GM23338 (cell line): Measurements from ENCODE around the gene MAN1B1. TPM values are rescaled to one million over a fixed set of nuclear protein-coding genes. Genes with fewer than 3 reads are reported as not detected.

Experiments used
- ATAC-seq: fragments of 200-7000 bp; cut with Tn5 transposase; 3 replicates; pipeline ENCODE4 v1.9.1; 2020
- DNase-seq: peaks from one replicate; pipeline ENCODE4 v3.0.0-alpha.2; 2015; ENCODE audit warnings: low spot score
- H2AFZ ChIP-seq: fragments of 200-600 bp; sonication (generic); 2 replicates; pipeline ENCODE4 v1.8.0; 2016; ENCODE audit warnings: antibody characterized with exemption, mild to moderate bottlenecking, moderate library complexity
- H3F3A ChIP-seq: fragments of 200-600 bp; sonication (generic); replicated peaks from 2 replicates; pipeline ENCODE4 v1.8.0; 2017; ENCODE audit warnings: antibody characterized with exemption, mixed run types, low read depth
- H3K27ac ChIP-seq: fragments of 200-600 bp; sonication (generic); 2 replicates; pipeline ENCODE4 v1.6.1; 2016; ENCODE audit warnings: low read depth
- H3K27me3 ChIP-seq: fragments of 200-600 bp; sonication (generic); 2 replicates; pipeline ENCODE4 v1.8.0; 2016; ENCODE audit warnings: mild to moderate bottlenecking, mixed run types, moderate library complexity; ENCODE audit not compliant: insufficient read depth
- H3K36me3 ChIP-seq: fragments of 200-600 bp; sonication (generic); 2 replicates; pipeline ENCODE4 v1.8.0; 2016; ENCODE audit warnings: mild to moderate bottlenecking; ENCODE audit not compliant: insufficient read depth
- H3K4me1 ChIP-seq: fragments of 200-600 bp; sonication (generic); 2 replicates; pipeline ENCODE4 v1.8.0; 2016; ENCODE audit warnings: mild to moderate bottlenecking, moderate library complexity; ENCODE audit not compliant: insufficient read depth
- H3K4me2 ChIP-seq: fragments of 200-600 bp; sonication (generic); 2 replicates; pipeline ENCODE4 v1.7.1; 2017; ENCODE audit warnings: mixed run types
- H3K4me3 ChIP-seq: fragments of 200-600 bp; sonication (generic); 2 replicates; pipeline ENCODE4 v1.6.1; 2016; ENCODE audit warnings: mixed run types
- H3K79me2 ChIP-seq: fragments of 200-600 bp; sonication (generic); replicated peaks from 2 replicates; pipeline ENCODE4 v1.8.0; 2017; ENCODE audit warnings: mild to moderate bottlenecking; ENCODE audit not compliant: insufficient read depth
- H3K9me2 ChIP-seq: fragments of 200-600 bp; sonication (generic); 2 replicates; pipeline ENCODE4 v1.8.0; 2017; ENCODE audit not compliant: insufficient read depth
- H4K20me1 ChIP-seq: fragments of 200-600 bp; sonication (generic); replicated peaks from 2 replicates; pipeline ENCODE4 v1.8.0; 2017; ENCODE audit warnings: mild to moderate bottlenecking; ENCODE audit not compliant: insufficient read depth
- H3K27ac Mint-ChIP-seq: 2 replicates; pipeline ENCODE4 v1.8.0; 2020; ENCODE audit warnings: inconsistent platforms, mild to moderate bottlenecking, moderate library complexity, mixed read lengths
- H3K27me3 Mint-ChIP-seq: 3 replicates; pipeline ENCODE4 v1.8.0; 2022; ENCODE audit warnings: low read depth, mild to moderate bottlenecking, moderate library complexity, mixed read lengths, inconsistent platforms; ENCODE audit not compliant: insufficient read depth, poor library complexity
- H3K36me3 Mint-ChIP-seq: 3 replicates; pipeline ENCODE4 v1.8.0; 2021; ENCODE audit warnings: low read depth, mild to moderate bottlenecking, inconsistent platforms, moderate library complexity, mixed read lengths
- H3K4me1 Mint-ChIP-seq: 3 replicates; pipeline ENCODE4 v1.8.0; 2020; ENCODE audit warnings: mild to moderate bottlenecking, inconsistent platforms, mixed read lengths
- H3K4me3 Mint-ChIP-seq: 3 replicates; pipeline ENCODE4 v1.8.0; 2021; ENCODE audit warnings: moderate library complexity, mild to moderate bottlenecking, inconsistent platforms, mixed read lengths
- H3K9me3 Mint-ChIP-seq: 3 replicates; pipeline ENCODE4 v1.8.0; 2020; ENCODE audit warnings: moderate library complexity, mild to moderate bottlenecking, inconsistent platforms, mixed read lengths
- EZH2 ChIP-seq: fragments of 200-600 bp; sonication (generic); IDR thresholded peaks from one replicate; pipeline ENCODE4 v1.8.0; 2017; ENCODE audit warnings: antibody characterized with exemption, mild to moderate bottlenecking, low read depth; ENCODE audit not compliant: unreplicated experiment
- ZNF331 ChIP-seq: fragments of 250-450 bp; sonication (Bioruptor Pico); IDR thresholded peaks from 2 replicates; pipeline ENCODE4 v1.5.0; 2020; ENCODE audit warnings: low read depth, mild to moderate bottlenecking, moderate library complexity
- polyA plus RNA-seq: library from polyadenylated mRNA; unstranded; fragments of >200 nt; fragmentation: Nextera tagmentation; extraction: Ambion mirVana; gene quantifications from 2 replicates; pipeline ENCODE4 v1.2.1, GENCODE V29; 2016
- total RNA-seq: library from RNA; depleted of rRNA; stranded (reverse); fragments of >200 nt; shearing (Covaris generic); gene quantifications from 2 replicates; pipeline ENCODE4 v1.2.3, GENCODE V29; 2014
- TF ChIP-seq, protein P1 (sequence below): IDR thresholded peaks from 2 replicates; pipeline ENCODE4 v1.6.1; 2016; ENCODE audit warnings: antibody characterized with exemption
- TF ChIP-seq, protein P2 (sequence below): IDR thresholded peaks from one replicate; pipeline ENCODE4 v1.6.1; 2018; ENCODE audit warnings: antibody characterized with exemption; ENCODE audit not compliant: unreplicated experiment
- TF ChIP-seq, protein P3 (sequence below), 2 experiments: fragments of 200-600 bp in 1 of 2; sonication (generic) in 1 of 2; conservative IDR thresholded peaks; 2 replicates each; pipeline versions ENCODE4 v1.5.1 to v1.6.1; 2016 to 2017; ENCODE audit warnings: antibody characterized with exemption in 2 of 2, low read depth in 2 of 2, mild to moderate bottlenecking in 2 of 2, moderate library complexity in 1 of 2

MAN1B1 gene
- total and polyA plus RNA-seq, 2 experiments from 2014 or later: 15.7 to 39.9 TPM

DNA sequence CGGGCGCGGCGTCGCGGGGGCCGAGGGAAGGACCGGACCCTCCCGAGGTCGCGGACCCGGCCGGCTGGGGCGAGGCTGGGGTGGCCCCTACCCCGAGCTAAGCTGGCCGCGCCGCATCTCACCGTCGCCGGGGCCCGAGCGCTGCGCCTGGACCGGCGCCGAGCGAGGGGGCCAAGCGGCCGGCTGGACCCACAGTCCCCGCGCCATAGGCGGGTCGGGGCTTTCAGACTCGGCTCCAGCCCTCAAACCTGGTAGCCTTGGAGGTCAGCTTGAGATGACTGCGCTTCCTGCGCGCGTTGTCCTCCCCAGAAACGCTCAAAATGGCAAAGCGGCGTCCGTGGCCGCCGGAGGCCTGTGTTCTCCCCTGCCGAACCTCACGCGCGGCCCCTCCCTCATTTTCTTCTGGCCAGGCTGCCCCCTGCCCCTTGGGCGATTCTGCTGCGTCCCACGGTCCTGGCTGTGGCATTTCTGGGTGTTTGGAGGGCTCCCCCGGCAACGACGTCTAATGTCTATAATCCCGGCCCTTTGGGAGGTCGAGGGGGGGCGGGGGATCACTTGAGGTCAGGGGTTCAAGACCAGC lies 43.5 kb downstream of the MAN1B1 start:
- no peak overlapping the region for H3K27ac Mint-ChIP-seq
- H3K27ac ChIP-seq: no peak overlapping the region
- ATAC-seq: peak; percentile 62

More for the DNA sequence above, 43.5 kb downstream of the MAN1B1 start:
- Histone ChIP-seq H3K36me3 (no peaks in the 10 kb centered on the region), H3K4me3 (peak overlapping the region; percentile 82), H2AFZ (peak overlapping the region; percentile 90; the same call in 1 of the 2 replicates), H3K79me2 (0 out of 2 replicates have a peak, but pooled peaks cover 8% of the 10 kb centered on the region), H4K20me1 (no peaks in the 10 kb centered on the region; the same call in 1 of the 2 replicates), H3K9me2 (no peaks in the 10 kb centered on the region), H3F3A (peaks cover 8% of the 10 kb centered on the region), H3K27me3 (peaks cover 21% of the 10 kb centered on the region), H3K4me1 (peaks cover 10% of the 10 kb centered on the region; the same call in 1 of the 2 replicates), H3K4me2 (peak overlapping the region; percentile 95)
- Mint-ChIP-seq H3K4me1 (peaks cover 15% of the 10 kb centered on the region), H3K36me3 (no peaks in the 10 kb centered on the region; the same call in 2 of the 3 replicates), H3K4me3 (peak overlapping the region; percentile 82), H3K9me3 (no peaks in the 10 kb centered on the region; the same call in 2 of the 3 replicates), H3K27me3 (peaks cover 10% of the 10 kb centered on the region)
- TF ChIP-seq, protein P1, sequence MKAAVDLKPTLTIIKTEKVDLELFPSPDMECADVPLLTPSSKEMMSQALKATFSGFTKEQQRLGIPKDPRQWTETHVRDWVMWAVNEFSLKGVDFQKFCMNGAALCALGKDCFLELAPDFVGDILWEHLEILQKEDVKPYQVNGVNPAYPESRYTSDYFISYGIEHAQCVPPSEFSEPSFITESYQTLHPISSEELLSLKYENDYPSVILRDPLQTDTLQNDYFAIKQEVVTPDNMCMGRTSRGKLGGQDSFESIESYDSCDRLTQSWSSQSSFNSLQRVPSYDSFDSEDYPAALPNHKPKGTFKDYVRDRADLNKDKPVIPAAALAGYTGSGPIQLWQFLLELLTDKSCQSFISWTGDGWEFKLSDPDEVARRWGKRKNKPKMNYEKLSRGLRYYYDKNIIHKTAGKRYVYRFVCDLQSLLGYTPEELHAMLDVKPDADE: no peak
- TF ChIP-seq ZNF331 (CRISPR knock-in tag) (no peak), EZH2 (no peak)
- TF ChIP-seq, protein P2, sequence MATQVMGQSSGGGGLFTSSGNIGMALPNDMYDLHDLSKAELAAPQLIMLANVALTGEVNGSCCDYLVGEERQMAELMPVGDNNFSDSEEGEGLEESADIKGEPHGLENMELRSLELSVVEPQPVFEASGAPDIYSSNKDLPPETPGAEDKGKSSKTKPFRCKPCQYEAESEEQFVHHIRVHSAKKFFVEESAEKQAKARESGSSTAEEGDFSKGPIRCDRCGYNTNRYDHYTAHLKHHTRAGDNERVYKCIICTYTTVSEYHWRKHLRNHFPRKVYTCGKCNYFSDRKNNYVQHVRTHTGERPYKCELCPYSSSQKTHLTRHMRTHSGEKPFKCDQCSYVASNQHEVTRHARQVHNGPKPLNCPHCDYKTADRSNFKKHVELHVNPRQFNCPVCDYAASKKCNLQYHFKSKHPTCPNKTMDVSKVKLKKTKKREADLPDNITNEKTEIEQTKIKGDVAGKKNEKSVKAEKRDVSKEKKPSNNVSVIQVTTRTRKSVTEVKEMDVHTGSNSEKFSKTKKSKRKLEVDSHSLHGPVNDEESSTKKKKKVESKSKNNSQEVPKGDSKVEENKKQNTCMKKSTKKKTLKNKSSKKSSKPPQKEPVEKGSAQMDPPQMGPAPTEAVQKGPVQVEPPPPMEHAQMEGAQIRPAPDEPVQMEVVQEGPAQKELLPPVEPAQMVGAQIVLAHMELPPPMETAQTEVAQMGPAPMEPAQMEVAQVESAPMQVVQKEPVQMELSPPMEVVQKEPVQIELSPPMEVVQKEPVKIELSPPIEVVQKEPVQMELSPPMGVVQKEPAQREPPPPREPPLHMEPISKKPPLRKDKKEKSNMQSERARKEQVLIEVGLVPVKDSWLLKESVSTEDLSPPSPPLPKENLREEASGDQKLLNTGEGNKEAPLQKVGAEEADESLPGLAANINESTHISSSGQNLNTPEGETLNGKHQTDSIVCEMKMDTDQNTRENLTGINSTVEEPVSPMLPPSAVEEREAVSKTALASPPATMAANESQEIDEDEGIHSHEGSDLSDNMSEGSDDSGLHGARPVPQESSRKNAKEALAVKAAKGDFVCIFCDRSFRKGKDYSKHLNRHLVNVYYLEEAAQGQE: no peak
- TF ChIP-seq, protein P3, sequence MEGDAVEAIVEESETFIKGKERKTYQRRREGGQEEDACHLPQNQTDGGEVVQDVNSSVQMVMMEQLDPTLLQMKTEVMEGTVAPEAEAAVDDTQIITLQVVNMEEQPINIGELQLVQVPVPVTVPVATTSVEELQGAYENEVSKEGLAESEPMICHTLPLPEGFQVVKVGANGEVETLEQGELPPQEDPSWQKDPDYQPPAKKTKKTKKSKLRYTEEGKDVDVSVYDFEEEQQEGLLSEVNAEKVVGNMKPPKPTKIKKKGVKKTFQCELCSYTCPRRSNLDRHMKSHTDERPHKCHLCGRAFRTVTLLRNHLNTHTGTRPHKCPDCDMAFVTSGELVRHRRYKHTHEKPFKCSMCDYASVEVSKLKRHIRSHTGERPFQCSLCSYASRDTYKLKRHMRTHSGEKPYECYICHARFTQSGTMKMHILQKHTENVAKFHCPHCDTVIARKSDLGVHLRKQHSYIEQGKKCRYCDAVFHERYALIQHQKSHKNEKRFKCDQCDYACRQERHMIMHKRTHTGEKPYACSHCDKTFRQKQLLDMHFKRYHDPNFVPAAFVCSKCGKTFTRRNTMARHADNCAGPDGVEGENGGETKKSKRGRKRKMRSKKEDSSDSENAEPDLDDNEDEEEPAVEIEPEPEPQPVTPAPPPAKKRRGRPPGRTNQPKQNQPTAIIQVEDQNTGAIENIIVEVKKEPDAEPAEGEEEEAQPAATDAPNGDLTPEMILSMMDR (conservative IDR thresholded peaks at IDR 0.05; ENCODE audit: low read depth in 2 of 2): no peak
- DNase-seq: peak; percentile 41
